Measurements from ENCODE around the gene GAST. TPM values are rescaled to one million over a fixed set of nuclear protein-coding genes. Genes with fewer than 3 reads are reported as not detected.

Gene GAST
- total RNA-seq, 1 experiment from 2014 or later: not detected

- DNase-seq: no peak
- H3K23ac ChIP-seq (ENCODE audit: insufficient read length, low read depth, low read length): no peak overlapping the region
- no peaks in the 10 kb centered on the region for H4K20me1 ChIP-seq (ENCODE audit: control insufficient read depth, insufficient read depth, insufficient read length)
- no peak overlapping the region for H3K27ac ChIP-seq (ENCODE audit: insufficient read length, low read depth, low read length)
- H2AFZ ChIP-seq (ENCODE audit: low read length): no peak overlapping the region
- no peak overlapping the region for H3K56ac ChIP-seq (ENCODE audit: insufficient read length, low read depth, low read length)
- no peaks in the 10 kb centered on the region for H3K4me1 ChIP-seq (ENCODE audit: insufficient read depth, low read length)
- H2BK12ac ChIP-seq (ENCODE audit: insufficient read length, low read depth, low read length): no peak overlapping the region
- no peak overlapping the region for H3T11ph ChIP-seq (ENCODE audit: low read length)
- H3K27ac Mint-ChIP-seq: no peak overlapping the region
- H2AK5ac ChIP-seq (ENCODE audit: insufficient read length, low read length): no peak overlapping the region
- TF ChIP-seq, protein P1, sequence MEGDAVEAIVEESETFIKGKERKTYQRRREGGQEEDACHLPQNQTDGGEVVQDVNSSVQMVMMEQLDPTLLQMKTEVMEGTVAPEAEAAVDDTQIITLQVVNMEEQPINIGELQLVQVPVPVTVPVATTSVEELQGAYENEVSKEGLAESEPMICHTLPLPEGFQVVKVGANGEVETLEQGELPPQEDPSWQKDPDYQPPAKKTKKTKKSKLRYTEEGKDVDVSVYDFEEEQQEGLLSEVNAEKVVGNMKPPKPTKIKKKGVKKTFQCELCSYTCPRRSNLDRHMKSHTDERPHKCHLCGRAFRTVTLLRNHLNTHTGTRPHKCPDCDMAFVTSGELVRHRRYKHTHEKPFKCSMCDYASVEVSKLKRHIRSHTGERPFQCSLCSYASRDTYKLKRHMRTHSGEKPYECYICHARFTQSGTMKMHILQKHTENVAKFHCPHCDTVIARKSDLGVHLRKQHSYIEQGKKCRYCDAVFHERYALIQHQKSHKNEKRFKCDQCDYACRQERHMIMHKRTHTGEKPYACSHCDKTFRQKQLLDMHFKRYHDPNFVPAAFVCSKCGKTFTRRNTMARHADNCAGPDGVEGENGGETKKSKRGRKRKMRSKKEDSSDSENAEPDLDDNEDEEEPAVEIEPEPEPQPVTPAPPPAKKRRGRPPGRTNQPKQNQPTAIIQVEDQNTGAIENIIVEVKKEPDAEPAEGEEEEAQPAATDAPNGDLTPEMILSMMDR (conservative IDR thresholded peaks at IDR 0.05): no peak
- no CpG with 5 or more reads among the region's 9 CpGs for WGBS (ENCODE audit: extremely low coverage, insufficient read length, low lambda C conversion rate)
- H3K36me3 Mint-ChIP-seq (ENCODE audit: insufficient read depth in 1 of 3, low read depth in 3 of 3): no peaks in the 10 kb centered on the region
- no peak overlapping the region for H3K4ac ChIP-seq (ENCODE audit: low read depth, low read length)
- no peak overlapping the region for H4K91ac ChIP-seq (ENCODE audit: insufficient read length, low read depth, low read length)
- H3K79me2 ChIP-seq (ENCODE audit: insufficient read depth, low read length): no peaks in the 10 kb centered on the region
- no peak overlapping the region for H2BK20ac ChIP-seq (ENCODE audit: low read depth, low read length, poor library complexity, severe bottlenecking)
- no peak overlapping the region for H3K4me2 ChIP-seq (ENCODE audit: insufficient read depth, insufficient read length, low read length)
- no peak overlapping the region for H4K8ac ChIP-seq (replicated peaks; ENCODE audit: insufficient read length, low read depth, low read length)
- no peaks in the 10 kb centered on the region; the same call in 1 of the 2 replicates for H3K27me3 ChIP-seq (ENCODE audit: insufficient read depth, low read length)
- H2BK120ac ChIP-seq (ENCODE audit: low read depth, low read length, poor library complexity, severe bottlenecking): no peak overlapping the region
- peaks cover 13% of the 10 kb centered on the region for H3K27me3 Mint-ChIP-seq (ENCODE audit: low read depth)
- no peak overlapping the region for H2BK15ac ChIP-seq (ENCODE audit: low read depth, low read length)
- H3K9me3 Mint-ChIP-seq: no peaks in the 10 kb centered on the region
- H3K79me1 ChIP-seq (ENCODE audit: insufficient read depth, low read depth, low read length, poor library complexity, severe bottlenecking): no peaks in the 10 kb centered on the region
- no peak overlapping the region for H2BK5ac ChIP-seq (ENCODE audit: insufficient read length, low read length)
- no peak overlapping the region for H3K18ac ChIP-seq (ENCODE audit: insufficient read length, low read depth, low read length)
- H3K4me3 Mint-ChIP-seq: no peak overlapping the region
- H4K5ac ChIP-seq (ENCODE audit: insufficient read length, low read depth, low read length): no peak overlapping the region
- no peak overlapping the region for H3K14ac ChIP-seq (ENCODE audit: insufficient read depth, low read length)
- peaks cover 10 to 26% of the 10 kb centered on the region in 2 experiments for H3K4me1 Mint-ChIP-seq
- no peaks in the 10 kb centered on the region for H3K9me3 ChIP-seq (ENCODE audit: control insufficient read depth, low read depth, low read length)
- no peak overlapping the region for H3K9ac ChIP-seq (ENCODE audit: extremely low read depth, insufficient read length, low read length)
- no peaks in the 10 kb centered on the region for H3K23me2 ChIP-seq (ENCODE audit: insufficient read length, low read depth, low read length, poor library complexity, severe bottlenecking)
Observed at GRCh38 chr17:41741709-41742108, 29.6 kb downstream of the GAST start.
